Activated CD4-positive, alpha-beta T cell treated with anti-CD3 and anti-CD28 coated beads, Interleukin-2, amount 50 U/mL, for 48 hours (primary cell): ENCODE measurements around the gene LINC01488.

Source experiments
- DNase-seq, 2 experiments: peaks; one replicate each; pipeline ENCODE4 v3.0.0-alpha.2; 2020

Gene LINC01488

GRCh38 chr11:69482322-69482721 is 859 bp downstream of the LINC01488 start:
- DNase-seq, result no peak

- DNase-seq, result no peak
These were observed 1.7 kb downstream of the LINC01488 start for GRCh38 chr11:69483170-69483569.

GRCh38 chr11:69483691-69484426 is 2.4 kb downstream of the LINC01488 start:
- no peak for DNase-seq

GRCh38 chr11:69484427-69485259 is 3.2 kb downstream of the LINC01488 start:
- DNase-seq, result no peak

- no peak for DNase-seq
These were observed 4.0 kb downstream of the LINC01488 start for GRCh38 chr11:69485337-69486041.

- DNase-seq, result no peak
These were observed 4.8 kb downstream of the LINC01488 start for GRCh38 chr11:69486056-69486772.

GRCh38 chr11:69486773-69487291 is 5.4 kb downstream of the LINC01488 start:
- no peak for DNase-seq

- DNase-seq, result no peak
These were observed 5.9 kb downstream of the LINC01488 start for GRCh38 chr11:69487391-69487790.

- DNase-seq, result no peak
These were observed 6.5 kb downstream of the LINC01488 start for GRCh38 chr11:69487849-69488542.

- no peak for DNase-seq
These were observed 7.1 kb downstream of the LINC01488 start for GRCh38 chr11:69488543-69488940.

GRCh38 chr11:69489031-69489745 is 7.7 kb downstream of the LINC01488 start:
- DNase-seq, result no peak

- DNase-seq, result no peak
These were observed 8.4 kb downstream of the LINC01488 start for GRCh38 chr11:69489746-69490365.

- no peak for DNase-seq
These were observed 9.1 kb downstream of the LINC01488 start for GRCh38 chr11:69490516-69490915.

- no peak for DNase-seq
These were observed 9.9 kb downstream of the LINC01488 start for GRCh38 chr11:69491071-69492031.

- DNase-seq, result no peak
These were observed 10.9 kb downstream of the LINC01488 start for GRCh38 chr11:69492201-69492991.

- DNase-seq, result no peak
These were observed 12.7 kb downstream of the LINC01488 start for GRCh38 chr11:69493931-69494821.

- no peak for DNase-seq
These were observed 13.4 kb downstream of the LINC01488 start for GRCh38 chr11:69494851-69495250.
